ENCODE results near the gene NUDCD2. TPM values are rescaled to one million over a fixed set of nuclear protein-coding genes. Genes with fewer than 3 reads are reported as not detected.

NUDCD2 gene
- total RNA-seq, 4 donors from 2014 or later, result 4.1 to 9.7 (median 5.8) TPM

DNA sequence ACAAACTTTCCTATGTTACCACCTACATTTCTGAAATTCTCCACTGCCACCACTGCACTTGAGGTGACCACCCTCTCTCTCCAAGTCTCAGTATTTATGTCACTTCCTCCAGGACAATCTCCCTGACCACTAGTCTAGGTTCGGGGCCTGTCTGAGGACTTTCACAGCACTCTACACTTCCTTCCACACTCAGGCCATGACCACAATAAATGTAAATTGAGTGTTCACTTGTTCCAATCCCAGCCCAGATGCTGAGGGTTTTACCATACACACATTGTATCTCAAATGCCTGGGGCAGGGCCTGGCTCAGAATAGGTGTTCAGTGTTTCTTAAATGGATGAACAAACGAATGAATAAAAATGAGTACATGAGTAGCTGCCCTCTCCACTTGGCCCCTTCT is 49.4 kb downstream of the NUDCD2 start:
- TF ChIP-seq, protein P1, sequence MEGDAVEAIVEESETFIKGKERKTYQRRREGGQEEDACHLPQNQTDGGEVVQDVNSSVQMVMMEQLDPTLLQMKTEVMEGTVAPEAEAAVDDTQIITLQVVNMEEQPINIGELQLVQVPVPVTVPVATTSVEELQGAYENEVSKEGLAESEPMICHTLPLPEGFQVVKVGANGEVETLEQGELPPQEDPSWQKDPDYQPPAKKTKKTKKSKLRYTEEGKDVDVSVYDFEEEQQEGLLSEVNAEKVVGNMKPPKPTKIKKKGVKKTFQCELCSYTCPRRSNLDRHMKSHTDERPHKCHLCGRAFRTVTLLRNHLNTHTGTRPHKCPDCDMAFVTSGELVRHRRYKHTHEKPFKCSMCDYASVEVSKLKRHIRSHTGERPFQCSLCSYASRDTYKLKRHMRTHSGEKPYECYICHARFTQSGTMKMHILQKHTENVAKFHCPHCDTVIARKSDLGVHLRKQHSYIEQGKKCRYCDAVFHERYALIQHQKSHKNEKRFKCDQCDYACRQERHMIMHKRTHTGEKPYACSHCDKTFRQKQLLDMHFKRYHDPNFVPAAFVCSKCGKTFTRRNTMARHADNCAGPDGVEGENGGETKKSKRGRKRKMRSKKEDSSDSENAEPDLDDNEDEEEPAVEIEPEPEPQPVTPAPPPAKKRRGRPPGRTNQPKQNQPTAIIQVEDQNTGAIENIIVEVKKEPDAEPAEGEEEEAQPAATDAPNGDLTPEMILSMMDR (IDR thresholded peaks at IDR 0.05; ENCODE audit: low read depth), result no peak

- TF ChIP-seq, protein P1 (IDR thresholded peaks at IDR 0.05; ENCODE audit: low read depth), result no peak
Observed at GRCh38 chr5:163409384-163409783, 50.5 kb downstream of the NUDCD2 start.

- TF ChIP-seq, protein P1 (IDR thresholded peaks at IDR 0.05; ENCODE audit: low read depth), result no peak
Observed at GRCh38 chr5:163408311-163408923, 51.5 kb downstream of the NUDCD2 start.

DNA sequence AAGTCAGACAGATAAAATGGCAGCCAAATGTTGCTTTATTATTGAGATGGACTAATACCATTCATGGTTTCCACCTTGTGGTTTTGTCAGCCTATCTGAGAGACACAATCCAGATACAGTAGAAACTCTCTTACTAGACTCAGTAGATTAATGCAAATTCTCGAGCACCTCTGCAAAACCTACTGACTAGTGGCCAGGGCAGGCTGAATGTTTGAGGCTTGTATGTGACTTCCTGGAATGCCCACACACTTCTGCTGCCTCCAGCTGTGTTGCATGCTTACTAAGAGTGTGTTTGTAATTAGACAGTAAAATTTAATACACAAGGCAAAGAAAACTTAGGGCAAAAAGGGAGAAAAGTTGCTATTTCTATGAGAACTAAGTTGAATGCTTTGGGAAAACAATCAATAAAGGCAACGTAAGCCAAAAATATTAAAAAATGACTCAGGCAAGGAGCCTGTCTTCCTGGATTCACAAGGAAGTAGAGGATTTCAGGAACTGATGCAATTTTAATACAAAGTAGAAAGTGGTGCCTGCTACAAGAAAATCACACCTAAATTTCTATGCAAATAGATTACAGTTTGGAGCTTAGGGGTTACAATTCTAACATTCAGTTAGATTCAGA is 52.8 kb downstream of the NUDCD2 start:
- TF ChIP-seq, protein P1 (IDR thresholded peaks at IDR 0.05; ENCODE audit: low read depth), result no peak

DNA sequence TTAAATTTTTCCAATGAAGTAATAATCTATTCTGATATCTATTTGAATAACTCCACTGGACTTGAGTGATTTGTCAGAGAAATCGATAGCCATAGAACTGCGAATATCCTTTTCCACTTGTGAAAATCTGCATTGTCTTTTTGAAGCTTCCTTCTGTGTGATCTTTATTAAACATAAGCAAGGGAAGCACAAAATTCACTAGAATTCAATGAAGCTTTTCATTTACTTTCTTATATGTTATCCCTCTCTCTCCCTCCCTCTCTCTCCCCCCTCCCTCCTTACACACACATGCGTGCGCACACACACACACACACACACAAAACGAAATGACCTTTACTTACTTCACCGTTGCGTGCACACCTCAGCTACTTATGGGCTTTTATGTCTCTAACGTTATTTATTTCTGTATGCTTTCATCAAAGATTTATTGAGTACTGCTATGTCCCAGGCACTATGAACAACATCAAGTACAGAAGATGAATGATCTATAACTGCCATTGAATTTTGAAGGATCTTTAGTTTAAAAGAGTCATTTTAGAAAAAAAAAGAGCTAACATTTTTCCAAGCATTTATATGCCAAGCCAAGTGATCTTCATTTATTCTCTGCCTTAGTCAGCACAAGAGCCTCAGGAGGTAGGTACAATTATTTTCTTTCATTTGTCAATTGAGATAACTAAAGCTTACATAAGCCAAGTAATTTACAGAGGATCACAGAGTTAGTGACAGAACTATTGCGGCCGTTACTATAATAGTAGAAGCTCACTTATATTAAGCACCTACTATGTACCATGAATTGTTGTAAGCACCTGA is 55.3 kb downstream of the NUDCD2 start:
- TF ChIP-seq, protein P1 (IDR thresholded peaks at IDR 0.05; ENCODE audit: low read depth), result no peak

- TF ChIP-seq, protein P1 (IDR thresholded peaks at IDR 0.05; ENCODE audit: low read depth), result no peak
Observed at GRCh38 chr5:163402007-163402406, 57.9 kb downstream of the NUDCD2 start.

- TF ChIP-seq, protein P1 (IDR thresholded peaks at IDR 0.05; ENCODE audit: low read depth), result no peak
Observed at GRCh38 chr5:163401271-163401670, 58.6 kb downstream of the NUDCD2 start.
